Astrocyte (in vitro differentiated cells and primary cell): Measurements from ENCODE around the gene THBS1. TPM values are rescaled to one million over a fixed set of nuclear protein-coding genes. Genes with fewer than 3 reads are reported as not detected.
A peak's percentile ranks its signal among the peaks of the same experiment; 100 is the strongest.

Source experiments
- DNase-seq: peaks from one replicate; pipeline ENCODE4 v3.0.0-alpha.2; 2010; ENCODE audit warnings: low read depth
- FAIRE-seq: peaks from 2 replicates; lab custom pipeline; 2011; peaks lifted over from hg19 to GRCh38; lab: Jason Lieb, UNC
- H2AFZ ChIP-seq: 2 replicates; pipeline ENCODE4 v1.6.0; 2012; ENCODE audit warnings: low read depth, low read length, inconsistent platforms
- H3K27ac ChIP-seq: 2 replicates; pipeline ENCODE4 v1.5.1; 2011; ENCODE audit warnings: low read depth, low read length, inconsistent platforms
- H3K27me3 ChIP-seq: 2 replicates; pipeline ENCODE4 v1.6.0; 2011; ENCODE audit warnings: low read length, inconsistent platforms; ENCODE audit not compliant: insufficient read depth
- H3K36me3 ChIP-seq: 2 replicates; pipeline ENCODE4 v1.5.1; 2011; ENCODE audit warnings: low read length, inconsistent platforms; ENCODE audit not compliant: insufficient read depth
- H3K4me1 ChIP-seq: 2 replicates; pipeline ENCODE4 v1.5.1; 2011; ENCODE audit warnings: low read length, inconsistent platforms; ENCODE audit not compliant: insufficient read depth
- H3K4me2 ChIP-seq: 2 replicates; pipeline ENCODE4 v1.6.0; 2012; ENCODE audit warnings: low read length, inconsistent platforms
- H3K4me3 ChIP-seq: 2 replicates; pipeline ENCODE4 v1.5.1; 2011; ENCODE audit warnings: low read depth, mild to moderate bottlenecking, low read length, inconsistent platforms; ENCODE audit not compliant: insufficient read depth
- H3K79me2 ChIP-seq: 2 replicates; pipeline ENCODE4 v1.6.0; 2012; ENCODE audit warnings: mild to moderate bottlenecking, low read length, inconsistent platforms; ENCODE audit not compliant: insufficient read depth
- H3K9ac ChIP-seq: 2 replicates; pipeline ENCODE4 v1.6.0; 2012; ENCODE audit warnings: mild to moderate bottlenecking, low read length, inconsistent platforms
- H3K9me3 ChIP-seq: 2 replicates; pipeline ENCODE4 v1.5.1; 2012; ENCODE audit warnings: low read depth, mild to moderate bottlenecking, low read length, inconsistent platforms; ENCODE audit not compliant: insufficient read depth
- H4K20me1 ChIP-seq: 2 replicates; pipeline ENCODE4 v1.6.0; 2012; ENCODE audit warnings: low read length, inconsistent platforms; ENCODE audit not compliant: insufficient read depth
- H3K27ac Mint-ChIP-seq: one replicate; pipeline ENCODE4 v1.8.0; 2021; ENCODE audit warnings: mild to moderate bottlenecking, mixed read lengths; ENCODE audit not compliant: unreplicated experiment
- H3K27me3 Mint-ChIP-seq: one replicate; pipeline ENCODE4 v1.8.0; 2021; ENCODE audit warnings: low read depth, mixed read lengths; ENCODE audit not compliant: unreplicated experiment
- H3K36me3 Mint-ChIP-seq: one replicate; pipeline ENCODE4 v1.8.0; 2021; ENCODE audit warnings: low read depth, mixed read lengths; ENCODE audit not compliant: unreplicated experiment
- H3K4me1 Mint-ChIP-seq: one replicate; pipeline ENCODE4 v1.8.0; 2021; ENCODE audit warnings: low read depth, mixed read lengths; ENCODE audit not compliant: unreplicated experiment
- H3K4me3 Mint-ChIP-seq: one replicate; pipeline ENCODE4 v1.8.0; 2021; ENCODE audit warnings: mild to moderate bottlenecking, moderate library complexity, mixed read lengths; ENCODE audit not compliant: unreplicated experiment
- H3K9me3 Mint-ChIP-seq: one replicate; pipeline ENCODE4 v1.8.0; 2021; ENCODE audit warnings: mild to moderate bottlenecking, mixed read lengths; ENCODE audit not compliant: unreplicated experiment
- EZH2 ChIP-seq: IDR thresholded peaks from 2 replicates; pipeline ENCODE4 v1.6.1; 2012; ENCODE audit warnings: mild to moderate bottlenecking, low read length, inconsistent platforms; ENCODE audit not compliant: insufficient read depth
- total RNA-seq: library from RNA; stranded (reverse); gene quantifications from 2 replicates; pipeline ENCODE4 v1.2.1, GENCODE V29; 2021
- TF ChIP-seq, protein P1 (sequence below): IDR thresholded peaks from 2 replicates; pipeline ENCODE4 v1.5.1; 2011; ENCODE audit warnings: low read depth, mild to moderate bottlenecking, inconsistent platforms, low read length, moderate library complexity; ENCODE audit not compliant: insufficient read depth

THBS1 gene
- total RNA-seq, 1 donor from 2014 or later, result 720 TPM

DNA sequence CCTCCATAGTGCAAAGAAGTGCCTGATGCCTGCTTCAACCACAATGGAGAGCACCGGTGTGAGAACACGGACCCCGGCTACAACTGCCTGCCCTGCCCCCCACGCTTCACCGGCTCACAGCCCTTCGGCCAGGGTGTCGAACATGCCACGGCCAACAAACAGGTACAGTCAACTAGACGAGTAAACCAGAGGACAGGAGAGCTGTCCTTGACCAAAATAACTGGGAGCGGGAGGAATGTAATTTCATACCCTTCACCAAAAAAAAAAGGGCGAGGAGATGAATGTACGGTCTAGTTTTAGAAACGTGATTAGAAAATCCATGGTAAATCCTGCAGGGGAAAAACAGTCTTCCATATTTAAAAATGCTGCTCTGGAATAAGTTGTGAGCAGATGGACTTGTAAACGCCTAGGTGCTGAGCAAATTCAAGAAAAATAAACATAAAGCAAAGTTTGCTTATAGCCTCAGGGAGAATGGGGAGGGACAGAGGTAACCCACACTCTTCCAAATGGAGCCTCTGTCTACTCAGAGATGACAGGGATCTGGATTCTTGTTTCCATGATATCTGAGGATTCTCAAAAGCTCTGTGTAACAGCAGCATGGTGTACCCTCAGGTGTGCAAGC lies 8.4 kb downstream of the THBS1 start:
- Histone ChIP-seq H3K4me2 (peak overlapping the region; percentile 23), H3K36me3 (peaks cover 100% of the 10 kb centered on the region), H2AFZ (no peak overlapping the region), H4K20me1 (peaks cover 99% of the 10 kb centered on the region), H3K27ac (no peak overlapping the region), H3K9ac (no peak overlapping the region), H3K79me2 (peaks cover 12% of the 10 kb centered on the region), H3K9me3 (no peaks in the 10 kb centered on the region), H3K27me3 (no peaks in the 10 kb centered on the region), H3K4me3 (no peak overlapping the region), H3K4me1 (peaks cover 29% of the 10 kb centered on the region)
- Mint-ChIP-seq H3K27ac (no peak overlapping the region), H3K4me3 (no peak overlapping the region), H3K4me1 (peaks cover 46% of the 10 kb centered on the region), H3K36me3 (peaks cover 37% of the 10 kb centered on the region), H3K27me3 (no peaks in the 10 kb centered on the region), H3K9me3 (no peaks in the 10 kb centered on the region)
- FAIRE-seq (peak; percentile 32), DNase-seq (no peak)
- TF ChIP-seq EZH2, result no peak
- TF ChIP-seq, protein P1, sequence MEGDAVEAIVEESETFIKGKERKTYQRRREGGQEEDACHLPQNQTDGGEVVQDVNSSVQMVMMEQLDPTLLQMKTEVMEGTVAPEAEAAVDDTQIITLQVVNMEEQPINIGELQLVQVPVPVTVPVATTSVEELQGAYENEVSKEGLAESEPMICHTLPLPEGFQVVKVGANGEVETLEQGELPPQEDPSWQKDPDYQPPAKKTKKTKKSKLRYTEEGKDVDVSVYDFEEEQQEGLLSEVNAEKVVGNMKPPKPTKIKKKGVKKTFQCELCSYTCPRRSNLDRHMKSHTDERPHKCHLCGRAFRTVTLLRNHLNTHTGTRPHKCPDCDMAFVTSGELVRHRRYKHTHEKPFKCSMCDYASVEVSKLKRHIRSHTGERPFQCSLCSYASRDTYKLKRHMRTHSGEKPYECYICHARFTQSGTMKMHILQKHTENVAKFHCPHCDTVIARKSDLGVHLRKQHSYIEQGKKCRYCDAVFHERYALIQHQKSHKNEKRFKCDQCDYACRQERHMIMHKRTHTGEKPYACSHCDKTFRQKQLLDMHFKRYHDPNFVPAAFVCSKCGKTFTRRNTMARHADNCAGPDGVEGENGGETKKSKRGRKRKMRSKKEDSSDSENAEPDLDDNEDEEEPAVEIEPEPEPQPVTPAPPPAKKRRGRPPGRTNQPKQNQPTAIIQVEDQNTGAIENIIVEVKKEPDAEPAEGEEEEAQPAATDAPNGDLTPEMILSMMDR, result no peak

DNA sequence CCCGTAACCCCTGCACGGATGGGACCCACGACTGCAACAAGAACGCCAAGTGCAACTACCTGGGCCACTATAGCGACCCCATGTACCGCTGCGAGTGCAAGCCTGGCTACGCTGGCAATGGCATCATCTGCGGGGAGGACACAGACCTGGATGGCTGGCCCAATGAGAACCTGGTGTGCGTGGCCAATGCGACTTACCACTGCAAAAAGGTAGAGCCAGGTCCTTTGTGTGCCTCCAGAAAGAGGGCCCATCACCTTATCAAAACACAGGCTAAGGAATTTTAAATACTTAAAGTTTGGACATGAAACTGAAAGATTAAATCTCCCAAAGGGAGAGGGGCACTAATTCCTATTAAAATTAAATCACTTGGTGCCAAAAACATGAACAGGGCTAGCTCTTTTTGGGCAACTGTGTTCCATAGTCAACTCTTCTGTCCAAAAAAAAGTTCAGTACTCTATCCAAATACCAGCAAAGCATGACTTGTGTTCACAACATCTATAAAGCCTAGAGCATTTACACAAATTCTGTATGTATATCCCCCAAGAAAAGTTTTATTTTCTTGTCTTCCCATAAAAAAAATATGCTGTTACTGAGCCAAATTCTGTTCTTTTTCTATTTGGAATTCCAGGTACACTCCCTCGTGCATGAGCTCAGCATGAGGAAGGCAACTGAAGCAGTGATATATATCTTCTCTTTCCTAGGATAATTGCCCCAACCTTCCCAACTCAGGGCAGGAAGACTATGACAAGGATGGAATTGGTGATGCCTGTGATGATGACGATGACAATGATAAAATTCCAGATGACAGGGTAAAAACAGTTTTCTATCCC lies 9.2 kb downstream of the THBS1 start:
- Histone ChIP-seq H3K9ac (no peak overlapping the region), H3K4me2 (peak overlapping the region; percentile 23), H3K27me3 (no peaks in the 10 kb centered on the region), H4K20me1 (peaks cover 95% of the 10 kb centered on the region), H3K4me3 (no peak overlapping the region), H3K4me1 (peaks cover 25% of the 10 kb centered on the region), H3K79me2 (peaks cover 5% of the 10 kb centered on the region), H3K36me3 (peaks cover 99% of the 10 kb centered on the region), H3K9me3 (no peaks in the 10 kb centered on the region), H2AFZ (no peak overlapping the region), H3K27ac (no peak overlapping the region)
- H3K4me1 Mint-ChIP-seq, result peaks cover 42% of the 10 kb centered on the region
- no peak for DNase-seq
- H3K36me3 Mint-ChIP-seq, result peaks cover 37% of the 10 kb centered on the region
- FAIRE-seq, result peak; percentile 9
- no peaks in the 10 kb centered on the region for H3K9me3 Mint-ChIP-seq
- no peak overlapping the region for H3K4me3 Mint-ChIP-seq
- no peak overlapping the region for H3K27ac Mint-ChIP-seq
- TF ChIP-seq, protein P1, result no peak
- no peak for TF ChIP-seq EZH2
- no peaks in the 10 kb centered on the region for H3K27me3 Mint-ChIP-seq
